GM12878 (cell line): ENCODE measurements around the gene CNNM1. TPM values are rescaled to one million over a fixed set of nuclear protein-coding genes. Genes with fewer than 3 reads are reported as not detected.
A peak's percentile ranks its signal among the peaks of the same experiment; 100 is the strongest.

ENCODE experiments used
- ATAC-seq: fragments of 200-7000 bp; cut with Tn5 transposase; 3 replicates; pipeline ENCODE4 v1.9.1; 2020; ENCODE audit warnings: mild to moderate bottlenecking, moderate library complexity
- BruUV-seq: library from RNA; stranded (reverse); fragments of 400-500 nt; replicated peaks from 2 replicates; lab custom pipeline; 2021; lab: Mats Ljungman, UMichigan
- CTCF ChIA-PET: fragments of 300-600 bp; sonication (Branson Sonifier 250); formaldehyde crosslinking; extraction: SDS; loops from one replicate; lab custom pipeline; 2021; ENCODE audit warnings: inconsistent platforms; lab: Yijun Ruan, JAX
- POLR2A ChIA-PET: fragments of 350-600 bp; formaldehyde crosslinking; extraction: SDS; loops from one replicate; lab custom pipeline; 2021; ENCODE audit warnings: inconsistent platforms; lab: Charles Lee
- RAD21 ChIA-PET: fragments of 300-600 bp; sonication (Branson Sonifier 250); formaldehyde crosslinking; loops from one replicate; lab custom pipeline; 2023; ENCODE audit warnings: antibody characterized with exemption; ENCODE audit not compliant: unreplicated experiment; lab: Charles Lee
- SMC1A ChIA-PET: fragments of 300-600 bp; sonication (Branson Sonifier 250); formaldehyde crosslinking; loops from one replicate; lab custom pipeline; 2023; ENCODE audit not compliant: unreplicated experiment, uncharacterized antibody; lab: Charles Lee
- DNase-seq: peaks from one replicate; pipeline ENCODE4 v3.0.0-alpha.2; 2011; ENCODE audit warnings: low read depth, low spot score
- FAIRE-seq: peaks from 3 replicates; lab custom pipeline; 2011; peaks lifted over from hg19 to GRCh38; lab: Jason Lieb, UNC
- H2AFZ ChIP-seq: 2 replicates; pipeline ENCODE4 v1.6.0; 2011; ENCODE audit warnings: low read depth, low read length, control low read depth; ENCODE audit not compliant: control insufficient read depth
- H3K27ac ChIP-seq: 2 replicates; pipeline ENCODE4 v1.5.1; 2011; ENCODE audit warnings: control low read depth; ENCODE audit not compliant: control insufficient read depth, insufficient read depth
- H3K27me3 ChIP-seq, 2 experiments: replicated peaks in 1 of 2; 2 replicates each; pipeline versions ENCODE4 v1.6.0 to v1.6.1; 2011; ENCODE audit warnings: low read length in 1 of 2; ENCODE audit not compliant: control insufficient read depth in 2 of 2, insufficient read depth in 2 of 2
- H3K36me3 ChIP-seq, 2 experiments: 2 replicates each; pipeline ENCODE4 v1.5.1; 2011; ENCODE audit warnings: low read length in 1 of 2; ENCODE audit not compliant: control insufficient read depth in 2 of 2, insufficient read depth in 2 of 2
- H3K4me1 ChIP-seq: 2 replicates; pipeline ENCODE4 v1.6.1; 2011; ENCODE audit warnings: mild to moderate bottlenecking, low read length, moderate library complexity, mixed read lengths; ENCODE audit not compliant: control insufficient read depth, insufficient read depth
- H3K4me2 ChIP-seq: 2 replicates; pipeline ENCODE4 v1.6.0; 2011; ENCODE audit warnings: control low read depth; ENCODE audit not compliant: control insufficient read depth, insufficient read depth
- H3K4me3 ChIP-seq: fragments of 200-600 bp; sonication (generic); 2 replicates; pipeline ENCODE4 v1.5.1; 2016
- H3K79me2 ChIP-seq: 2 replicates; pipeline ENCODE4 v1.6.0; 2011; ENCODE audit warnings: low read length; ENCODE audit not compliant: control insufficient read depth, insufficient read depth
- H3K9ac ChIP-seq: 2 replicates; pipeline ENCODE4 v1.8.0; 2011; ENCODE audit warnings: low read length, control low read depth, mixed read lengths; ENCODE audit not compliant: control insufficient read depth, insufficient read depth
- H3K9me3 ChIP-seq: replicated peaks from 3 replicates; pipeline ENCODE4 v1.5.1; 2011; ENCODE audit warnings: mild to moderate bottlenecking, low read length; ENCODE audit not compliant: control insufficient read depth, insufficient read depth
- H4K20me1 ChIP-seq: 2 replicates; pipeline ENCODE4 v1.6.0; 2011; ENCODE audit not compliant: control insufficient read depth, insufficient read depth
- BMI1 ChIP-seq: fragments of 450-650 bp; IDR thresholded peaks from 2 replicates; pipeline ENCODE4 v1.6.1; 2016; ENCODE audit warnings: mild to moderate bottlenecking, moderate library complexity, borderline replicate concordance
- BRCA1 ChIP-seq: IDR thresholded peaks from 2 replicates; pipeline ENCODE4 v1.6.1; 2011; ENCODE audit warnings: low read depth, low read length, improper control_type of control experiment
- KLF5 ChIP-seq: fragments of 450-650 bp; IDR thresholded peaks from 2 replicates; pipeline ENCODE4 v1.6.1; 2014; ENCODE audit warnings: mild to moderate bottlenecking; ENCODE audit not compliant: partially characterized antibody
- LARP7 ChIP-seq: fragments of 450-650 bp; IDR thresholded peaks from 2 replicates; pipeline ENCODE4 v1.6.1; 2017; ENCODE audit warnings: mild to moderate bottlenecking
- MEF2A ChIP-seq: IDR thresholded peaks from 2 replicates; pipeline ENCODE4 v1.6.1; 2011; ENCODE audit warnings: low read depth, mild to moderate bottlenecking, low read length, moderate library complexity; ENCODE audit not compliant: insufficient read depth
- MEF2B ChIP-seq: fragments of 450-650 bp; IDR thresholded peaks from 2 replicates; pipeline ENCODE4 v1.6.1; 2018; ENCODE audit warnings: mild to moderate bottlenecking, moderate library complexity; ENCODE audit not compliant: partially characterized antibody, poor library complexity, severe bottlenecking
- NFXL1 ChIP-seq: fragments of 450-650 bp; IDR thresholded peaks from 2 replicates; pipeline ENCODE4 v1.6.1; 2017; ENCODE audit warnings: antibody characterized with exemption, mild to moderate bottlenecking, borderline replicate concordance
- PAX5 ChIP-seq: IDR thresholded peaks from 2 replicates; pipeline ENCODE4 v1.6.1; 2011; ENCODE audit warnings: low read depth, low read length, borderline replicate concordance
- STAT3 ChIP-seq: IDR thresholded peaks from 2 replicates; pipeline ENCODE4 v1.6.1; 2011; ENCODE audit warnings: low read depth, low read length, improper control_type of control experiment
- ZNF207 ChIP-seq: fragments of 450-650 bp; IDR thresholded peaks from 2 replicates; pipeline ENCODE4 v1.6.1; 2014; ENCODE audit warnings: antibody characterized with exemption, mild to moderate bottlenecking, borderline replicate concordance
- WGBS: methylation state at CpG from one replicate; pipeline ENCODE4 v1.1.6; 2016; ENCODE audit warnings: low lambda C conversion rate; ENCODE audit not compliant: insufficient replicate concordance, insufficient coverage; ENCODE audit errors: missing lambda C conversion rate; 5-methylcytosine and 5-hydroxymethylcytosine counted together
- in situ Hi-C: fragments of 300-500 bp; cut with MboI; formaldehyde crosslinking; loops from 9 replicates; pipeline ENCODE4 v1.14.3; 2018; ENCODE audit warnings: mixed read lengths
- intact Hi-C: fragments of 100-400 bp; cut with micrococcal nuclease; formaldehyde crosslinking; loops from one replicate; pipeline ENCODE4 v1.14.2; 2022; ENCODE audit not compliant: unreplicated experiment
- polyA plus RNA-seq, 11 experiments: library from polyadenylated mRNA; depleted of rRNA in 4 of 11; unstranded in 6 of 11; stranded (reverse) in 5 of 11; fragments of >200 nt; fragmentation: Nextera tagmentation in 4 of 11; fragmentation: Illumina TruSeq in 1 of 11; extraction: Ambion mirVana in 4 of 11; extraction: Trizol in 1 of 11; gene quantifications; 1 replicate in 1 of 11; 2 replicates in 10 of 11; pipeline versions ENCODE4 v1.2.1 to v1.2.3, GENCODE V29; 2011 to 2016; ENCODE audit warnings: inconsistent platforms in 2 of 11, missing spikeins in 2 of 11, low read depth in 1 of 11
- total RNA-seq, 4 experiments: library from RNA; depleted of rRNA in 3 of 4; stranded (reverse); fragments of >200 nt in 3 of 4; fragmentation: Illumina TruSeq in 1 of 4; extraction: Trizol in 1 of 4; gene quantifications; 2 replicates each; pipeline versions ENCODE4 v1.2.1 to v1.2.3, GENCODE V29; 2013 to 2021
- TF ChIP-seq, protein P1 (sequence below): IDR thresholded peaks from 2 replicates; pipeline ENCODE4 v1.6.1; 2011; ENCODE audit warnings: mild to moderate bottlenecking, low read depth, low read length, moderate library complexity; ENCODE audit not compliant: insufficient replicate concordance
- TF ChIP-seq, protein P2 (sequence below): fragments of 450-650 bp; conservative IDR thresholded peaks from 2 replicates; pipeline ENCODE4 v1.6.1; 2017; ENCODE audit warnings: mild to moderate bottlenecking, moderate library complexity
- TF ChIP-seq, protein P3 (sequence below): fragments of 450-650 bp; IDR thresholded peaks from 2 replicates; pipeline ENCODE4 v1.6.1; 2017; ENCODE audit warnings: antibody characterized with exemption, mild to moderate bottlenecking, moderate library complexity
- TF ChIP-seq, protein P4 (sequence below): IDR thresholded peaks from 2 replicates; pipeline ENCODE4 v1.6.1; 2012; ENCODE audit warnings: low read depth, low read length, improper control_type of control experiment
- TF ChIP-seq, protein P5 (sequence below): IDR thresholded peaks from 2 replicates; pipeline ENCODE4 v1.6.1; 2011; ENCODE audit warnings: low read depth, low read length, improper control_type of control experiment, borderline replicate concordance

Gene CNNM1
- total and polyA plus RNA-seq, 10 of the 15 experiments (the other 5 are each of a cell fraction or from before 2014, with no cell fraction given) = 0.01 TPM; not detected in 9

DNA sequence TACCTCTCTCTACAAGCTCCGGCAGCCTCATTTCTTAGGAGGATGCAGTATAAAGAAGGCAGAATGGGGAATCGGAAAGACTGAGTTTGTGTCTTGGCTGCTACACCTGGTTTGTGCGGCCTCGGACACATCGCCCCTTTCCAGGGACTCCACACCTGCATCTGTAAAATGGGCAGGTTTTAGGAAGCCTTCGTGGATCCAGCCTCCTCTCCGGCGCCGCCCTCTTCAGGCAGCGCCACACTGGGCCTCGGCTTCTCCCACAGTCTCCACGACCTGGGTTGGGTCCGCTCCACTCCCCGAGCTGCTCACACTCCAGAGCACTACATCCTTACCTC lies 100.9 kb downstream of the CNNM1 start:
- CTCF ChIA-PET = interaction anchor here (0.9 to 2.9 kb wide), 9 partner anchors 9 to 303 kb away, joined by 3 to 18 read pairs (median 4); no protein-coding TSS in a partner anchor
- TF ChIP-seq NFXL1 (no peak), KLF5 (no peak), ZNF207 (0 out of 2 replicates have a peak, but pooled peaks have one; percentile 30), BRCA1 (no peak), LARP7 (peak; percentile 69; the same call in 1 of the 2 replicates), PAX5 (no peak), BMI1 (no peak), STAT3 (no peak), MEF2B (no peak), MEF2A (no peak)
- TF ChIP-seq, protein P1, sequence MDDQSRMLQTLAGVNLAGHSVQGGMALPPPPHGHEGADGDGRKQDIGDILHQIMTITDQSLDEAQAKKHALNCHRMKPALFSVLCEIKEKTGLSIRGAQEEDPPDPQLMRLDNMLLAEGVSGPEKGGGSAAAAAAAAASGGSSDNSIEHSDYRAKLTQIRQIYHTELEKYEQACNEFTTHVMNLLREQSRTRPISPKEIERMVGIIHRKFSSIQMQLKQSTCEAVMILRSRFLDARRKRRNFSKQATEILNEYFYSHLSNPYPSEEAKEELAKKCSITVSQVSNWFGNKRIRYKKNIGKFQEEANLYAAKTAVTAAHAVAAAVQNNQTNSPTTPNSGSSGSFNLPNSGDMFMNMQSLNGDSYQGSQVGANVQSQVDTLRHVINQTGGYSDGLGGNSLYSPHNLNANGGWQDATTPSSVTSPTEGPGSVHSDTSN = no peak
- TF ChIP-seq, protein P2, sequence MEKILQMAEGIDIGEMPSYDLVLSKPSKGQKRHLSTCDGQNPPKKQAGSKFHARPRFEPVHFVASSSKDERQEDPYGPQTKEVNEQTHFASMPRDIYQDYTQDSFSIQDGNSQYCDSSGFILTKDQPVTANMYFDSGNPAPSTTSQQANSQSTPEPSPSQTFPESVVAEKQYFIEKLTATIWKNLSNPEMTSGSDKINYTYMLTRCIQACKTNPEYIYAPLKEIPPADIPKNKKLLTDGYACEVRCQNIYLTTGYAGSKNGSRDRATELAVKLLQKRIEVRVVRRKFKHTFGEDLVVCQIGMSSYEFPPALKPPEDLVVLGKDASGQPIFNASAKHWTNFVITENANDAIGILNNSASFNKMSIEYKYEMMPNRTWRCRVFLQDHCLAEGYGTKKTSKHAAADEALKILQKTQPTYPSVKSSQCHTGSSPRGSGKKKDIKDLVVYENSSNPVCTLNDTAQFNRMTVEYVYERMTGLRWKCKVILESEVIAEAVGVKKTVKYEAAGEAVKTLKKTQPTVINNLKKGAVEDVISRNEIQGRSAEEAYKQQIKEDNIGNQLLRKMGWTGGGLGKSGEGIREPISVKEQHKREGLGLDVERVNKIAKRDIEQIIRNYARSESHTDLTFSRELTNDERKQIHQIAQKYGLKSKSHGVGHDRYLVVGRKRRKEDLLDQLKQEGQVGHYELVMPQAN = peak; percentile 52; the same call in 1 of the 2 replicates
- TF ChIP-seq, protein P3, sequence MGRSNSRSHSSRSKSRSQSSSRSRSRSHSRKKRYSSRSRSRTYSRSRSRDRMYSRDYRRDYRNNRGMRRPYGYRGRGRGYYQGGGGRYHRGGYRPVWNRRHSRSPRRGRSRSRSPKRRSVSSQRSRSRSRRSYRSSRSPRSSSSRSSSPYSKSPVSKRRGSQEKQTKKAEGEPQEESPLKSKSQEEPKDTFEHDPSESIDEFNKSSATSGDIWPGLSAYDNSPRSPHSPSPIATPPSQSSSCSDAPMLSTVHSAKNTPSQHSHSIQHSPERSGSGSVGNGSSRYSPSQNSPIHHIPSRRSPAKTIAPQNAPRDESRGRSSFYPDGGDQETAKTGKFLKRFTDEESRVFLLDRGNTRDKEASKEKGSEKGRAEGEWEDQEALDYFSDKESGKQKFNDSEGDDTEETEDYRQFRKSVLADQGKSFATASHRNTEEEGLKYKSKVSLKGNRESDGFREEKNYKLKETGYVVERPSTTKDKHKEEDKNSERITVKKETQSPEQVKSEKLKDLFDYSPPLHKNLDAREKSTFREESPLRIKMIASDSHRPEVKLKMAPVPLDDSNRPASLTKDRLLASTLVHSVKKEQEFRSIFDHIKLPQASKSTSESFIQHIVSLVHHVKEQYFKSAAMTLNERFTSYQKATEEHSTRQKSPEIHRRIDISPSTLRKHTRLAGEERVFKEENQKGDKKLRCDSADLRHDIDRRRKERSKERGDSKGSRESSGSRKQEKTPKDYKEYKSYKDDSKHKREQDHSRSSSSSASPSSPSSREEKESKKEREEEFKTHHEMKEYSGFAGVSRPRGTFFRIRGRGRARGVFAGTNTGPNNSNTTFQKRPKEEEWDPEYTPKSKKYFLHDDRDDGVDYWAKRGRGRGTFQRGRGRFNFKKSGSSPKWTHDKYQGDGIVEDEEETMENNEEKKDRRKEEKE = no peak
- TF ChIP-seq, protein P4, sequence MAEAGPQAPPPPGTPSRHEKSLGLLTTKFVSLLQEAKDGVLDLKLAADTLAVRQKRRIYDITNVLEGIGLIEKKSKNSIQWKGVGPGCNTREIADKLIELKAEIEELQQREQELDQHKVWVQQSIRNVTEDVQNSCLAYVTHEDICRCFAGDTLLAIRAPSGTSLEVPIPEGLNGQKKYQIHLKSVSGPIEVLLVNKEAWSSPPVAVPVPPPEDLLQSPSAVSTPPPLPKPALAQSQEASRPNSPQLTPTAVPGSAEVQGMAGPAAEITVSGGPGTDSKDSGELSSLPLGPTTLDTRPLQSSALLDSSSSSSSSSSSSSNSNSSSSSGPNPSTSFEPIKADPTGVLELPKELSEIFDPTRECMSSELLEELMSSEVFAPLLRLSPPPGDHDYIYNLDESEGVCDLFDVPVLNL = no peak
- TF ChIP-seq, protein P5, sequence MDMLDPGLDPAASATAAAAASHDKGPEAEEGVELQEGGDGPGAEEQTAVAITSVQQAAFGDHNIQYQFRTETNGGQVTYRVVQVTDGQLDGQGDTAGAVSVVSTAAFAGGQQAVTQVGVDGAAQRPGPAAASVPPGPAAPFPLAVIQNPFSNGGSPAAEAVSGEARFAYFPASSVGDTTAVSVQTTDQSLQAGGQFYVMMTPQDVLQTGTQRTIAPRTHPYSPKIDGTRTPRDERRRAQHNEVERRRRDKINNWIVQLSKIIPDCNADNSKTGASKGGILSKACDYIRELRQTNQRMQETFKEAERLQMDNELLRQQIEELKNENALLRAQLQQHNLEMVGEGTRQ = no peak

More for the DNA sequence above, 100.9 kb downstream of the CNNM1 start:
- BruUV-seq = no TSS peak
- SMC1A ChIA-PET = interaction anchor here (0.9 to 3.0 kb wide), 7 partner anchors 9 to 578 kb away, joined by 3 to 19 read pairs (median 3); no protein-coding TSS in a partner anchor
- peaks cover 0 to 1% of the 10 kb centered on the region in 2 experiments; a peak in 1 of 4 replicates for H3K36me3 ChIP-seq
- H3K4me1 ChIP-seq = peaks cover 4% of the 10 kb centered on the region; the same call in 1 of the 2 replicates
- peak overlapping the region; percentile 66 for H3K27ac ChIP-seq
- FAIRE-seq (no peak), DNase-seq (no peak), ATAC-seq (peak; percentile 12)
- peaks cover 34% of the 10 kb centered on the region for H3K79me2 ChIP-seq
- 2% methylated on average over 14 of the region's 14 CpGs for WGBS
- intact Hi-C loops = loop anchor here (2.0 kb wide), 2 partner anchors 37 to 189 kb away; no protein-coding TSS in a partner anchor
- H2AFZ ChIP-seq = peak overlapping the region; percentile 76
- H3K4me2 ChIP-seq = peak overlapping the region; percentile 75
- H3K9ac ChIP-seq = peak overlapping the region; percentile 80
- no peaks in the 10 kb centered on the region for H3K27me3 ChIP-seq
- POLR2A ChIA-PET = interaction anchor here (1.1 to 1.6 kb wide), 2 partner anchors 187 to 192 kb away, joined by 3 to 8 read pairs; no protein-coding TSS in a partner anchor
- RAD21 ChIA-PET = interaction anchor here (1.0 to 1.6 kb wide), 7 partner anchors 25 to 191 kb away, joined by 3 to 7 read pairs (median 3); no protein-coding TSS in a partner anchor
- in situ Hi-C loops = loop anchor here (5.0 kb wide), 2 partner anchors 182 to 282 kb away; no protein-coding TSS in a partner anchor
- no peaks in the 10 kb centered on the region for H3K9me3 ChIP-seq
- peak overlapping the region; percentile 97 for H3K4me3 ChIP-seq
- H4K20me1 ChIP-seq = no peaks in the 10 kb centered on the region
